HUES48 (cell line): Measurements from ENCODE around the gene GATD1.

Source experiments
- H3K27ac ChIP-seq: one replicate; pipeline ENCODE4 v1.7.0; 2013; ENCODE audit warnings: low read depth, low read length, inconsistent platforms
- H3K27me3 ChIP-seq: 2 replicates; pipeline ENCODE4 v1.6.1; 2013; ENCODE audit warnings: mild to moderate bottlenecking, low read length; ENCODE audit not compliant: control insufficient read depth, insufficient read depth
- H3K36me3 ChIP-seq: 2 replicates; pipeline ENCODE4 v1.6.1; 2013; ENCODE audit warnings: low read length; ENCODE audit not compliant: control insufficient read depth, insufficient read depth
- H3K4me1 ChIP-seq: 2 replicates; pipeline ENCODE4 v1.6.1; 2013; ENCODE audit warnings: mild to moderate bottlenecking, low read length; ENCODE audit not compliant: control insufficient read depth, insufficient read depth
- H3K4me3 ChIP-seq: 2 replicates; pipeline ENCODE4 v1.5.1; 2013; ENCODE audit warnings: mild to moderate bottlenecking, low read depth, low read length
- H3K9ac ChIP-seq: 2 replicates; pipeline ENCODE4 v1.6.1; 2013; ENCODE audit warnings: mild to moderate bottlenecking, low read depth, low read length, moderate library complexity
- H3K9me3 ChIP-seq: 2 replicates; pipeline ENCODE4 v1.6.1; 2013; ENCODE audit warnings: low read length; ENCODE audit not compliant: control insufficient read depth, insufficient read depth

Gene GATD1

GRCh38 chr11:727859-728748 is 49.2 kb downstream of the GATD1 start:
- H3K4me1 ChIP-seq, result peaks cover 5% of the 10 kb centered on the region; the same call in 1 of the 2 replicates
- H3K9me3 ChIP-seq, result no peaks in the 10 kb centered on the region
- no peaks in the 10 kb centered on the region for H3K27me3 ChIP-seq
- no peaks in the 10 kb centered on the region for H3K36me3 ChIP-seq
- H3K4me3 ChIP-seq, result no peak overlapping the region
- no peak overlapping the region for H3K9ac ChIP-seq
- H3K27ac ChIP-seq, result no peak overlapping the region

- Histone ChIP-seq H3K27ac (no peak overlapping the region), H3K36me3 (no peaks in the 10 kb centered on the region), H3K9ac (no peak overlapping the region), H3K27me3 (no peaks in the 10 kb centered on the region), H3K4me3 (no peak overlapping the region), H3K4me1 (peaks cover 5% of the 10 kb centered on the region; the same call in 1 of the 2 replicates), H3K9me3 (no peaks in the 10 kb centered on the region)
Observed at GRCh38 chr11:727281-727701, 50.0 kb downstream of the GATD1 start.

GRCh38 chr11:726278-727220 is 50.7 kb downstream of the GATD1 start:
- no peak overlapping the region for H3K27ac ChIP-seq
- 0 out of 2 replicates have a peak overlapping the region, but pooled peaks have one; percentile 51 for H3K9ac ChIP-seq
- H3K27me3 ChIP-seq, result no peaks in the 10 kb centered on the region
- peak overlapping the region; percentile 59 for H3K4me3 ChIP-seq
- no peaks in the 10 kb centered on the region for H3K9me3 ChIP-seq
- H3K4me1 ChIP-seq, result peaks cover 5% of the 10 kb centered on the region; the same call in 1 of the 2 replicates
- H3K36me3 ChIP-seq, result no peaks in the 10 kb centered on the region

- H3K4me3 ChIP-seq, result peak overlapping the region; percentile 59
- H3K36me3 ChIP-seq, result no peaks in the 10 kb centered on the region
- peaks cover 5% of the 10 kb centered on the region; the same call in 1 of the 2 replicates for H3K4me1 ChIP-seq
- no peaks in the 10 kb centered on the region for H3K27me3 ChIP-seq
- no peak overlapping the region for H3K9ac ChIP-seq
- no peaks in the 10 kb centered on the region for H3K9me3 ChIP-seq
- no peak overlapping the region for H3K27ac ChIP-seq
Observed at GRCh38 chr11:725624-726202, 51.6 kb downstream of the GATD1 start.

GRCh38 chr11:724778-725386 is 52.4 kb downstream of the GATD1 start:
- Histone ChIP-seq H3K9me3 (no peaks in the 10 kb centered on the region), H3K27me3 (no peaks in the 10 kb centered on the region), H3K4me1 (peaks cover 9% of the 10 kb centered on the region; the same call in 1 of the 2 replicates), H3K9ac (no peak overlapping the region), H3K36me3 (no peaks in the 10 kb centered on the region), H3K4me3 (no peak overlapping the region), H3K27ac (no peak overlapping the region)

- no peak overlapping the region for H3K9ac ChIP-seq
- no peak overlapping the region for H3K4me3 ChIP-seq
- no peaks in the 10 kb centered on the region; the same call in 1 of the 2 replicates for H3K27me3 ChIP-seq
- no peaks in the 10 kb centered on the region for H3K36me3 ChIP-seq
- no peaks in the 10 kb centered on the region for H3K9me3 ChIP-seq
- peaks cover 9% of the 10 kb centered on the region; the same call in 1 of the 2 replicates for H3K4me1 ChIP-seq
- no peak overlapping the region for H3K27ac ChIP-seq
Observed at GRCh38 chr11:724049-724777, 53.1 kb downstream of the GATD1 start.

GRCh38 chr11:723120-723883 is 54.0 kb downstream of the GATD1 start:
- Histone ChIP-seq H3K36me3 (no peaks in the 10 kb centered on the region), H3K27me3 (no peaks in the 10 kb centered on the region; the same call in 1 of the 2 replicates), H3K9me3 (no peaks in the 10 kb centered on the region), H3K9ac (no peak overlapping the region), H3K4me1 (peaks cover 9% of the 10 kb centered on the region; the same call in 1 of the 2 replicates), H3K4me3 (no peak overlapping the region), H3K27ac (no peak overlapping the region)

GRCh38 chr11:722346-722811 is 54.9 kb downstream of the GATD1 start:
- Histone ChIP-seq H3K9me3 (no peaks in the 10 kb centered on the region), H3K36me3 (no peaks in the 10 kb centered on the region), H3K4me3 (no peak overlapping the region), H3K27me3 (no peaks in the 10 kb centered on the region; the same call in 1 of the 2 replicates), H3K27ac (no peak overlapping the region), H3K4me1 (peaks cover 4% of the 10 kb centered on the region; the same call in 1 of the 2 replicates), H3K9ac (no peak overlapping the region)

GRCh38 chr11:721741-722345 is 55.4 kb downstream of the GATD1 start:
- H3K4me1 ChIP-seq, result peaks cover 4% of the 10 kb centered on the region; the same call in 1 of the 2 replicates
- no peak overlapping the region for H3K4me3 ChIP-seq
- no peaks in the 10 kb centered on the region; the same call in 1 of the 2 replicates for H3K27me3 ChIP-seq
- H3K9me3 ChIP-seq, result no peaks in the 10 kb centered on the region
- no peak overlapping the region for H3K9ac ChIP-seq
- no peaks in the 10 kb centered on the region for H3K36me3 ChIP-seq
- no peak overlapping the region for H3K27ac ChIP-seq
